HepG2 (cell line): ENCODE data around the gene SSBP4. TPM values are rescaled to one million over a fixed set of nuclear protein-coding genes. Genes with fewer than 3 reads are reported as not detected.
A peak's percentile ranks its signal among the peaks of the same experiment; 100 is the strongest.

ENCODE experiments used
- AKAP8 ChIP-seq: sonication (generic); formaldehyde crosslinking; IDR thresholded peaks from 2 replicates; pipeline ENCODE4 v1.5.1; 2020; ENCODE audit warnings: mild to moderate bottlenecking, missing genetic modification reagents
- CAMTA2 ChIP-seq: sonication (generic); formaldehyde crosslinking; IDR thresholded peaks from 2 replicates; pipeline ENCODE4 v1.4.0; 2020; ENCODE audit warnings: mild to moderate bottlenecking, missing genetic modification reagents, borderline replicate concordance
- DMAP1 ChIP-seq: IDR thresholded peaks from 2 replicates; pipeline ENCODE4 v1.6.1; 2016
- FOXA3 ChIP-seq: IDR thresholded peaks from 2 replicates; pipeline ENCODE4 v1.6.1; 2016; ENCODE audit warnings: missing genetic modification reagents, missing compliant biosample characterization
- MEF2D ChIP-seq: sonication (generic); formaldehyde crosslinking; IDR thresholded peaks from 2 replicates; pipeline ENCODE4 v1.5.1; 2020; ENCODE audit warnings: mild to moderate bottlenecking, missing genetic modification reagents
- NONO ChIP-seq, 2 experiments: fragments of 450-650 bp in 1 of 2; sonication (generic) in 1 of 2; formaldehyde crosslinking in 1 of 2; IDR thresholded peaks in 1 of 2; conservative IDR thresholded peaks in 1 of 2; 2 replicates each; pipeline versions ENCODE4 v1.6.1 to v1.8.0; 2017 to 2022; ENCODE audit warnings: mild to moderate bottlenecking in 1 of 2, missing genetic modification reagents in 1 of 2, moderate library complexity in 1 of 2
- POGZ ChIP-seq: sonication (generic); formaldehyde crosslinking; IDR thresholded peaks from 2 replicates; pipeline ENCODE4 v1.4.0; 2020; ENCODE audit warnings: mild to moderate bottlenecking, missing genetic modification reagents
- RFX1 ChIP-seq: fragments of 450-650 bp; IDR thresholded peaks from 2 replicates; pipeline ENCODE4 v1.6.1; 2017
- SUZ12 ChIP-seq: fragments of 150-350 bp; IDR thresholded peaks from 2 replicates; pipeline ENCODE4 v1.6.1; 2014; ENCODE audit warnings: low read depth, low read length
- TBP ChIP-seq: sonication (generic); formaldehyde crosslinking; IDR thresholded peaks from 2 replicates; pipeline ENCODE4 v1.5.0; 2020; ENCODE audit warnings: missing genetic modification reagents
- ZNF430 ChIP-seq: sonication (generic); formaldehyde crosslinking; IDR thresholded peaks from 2 replicates; pipeline ENCODE4 v1.9.0; 2021; ENCODE audit warnings: mild to moderate bottlenecking, missing genetic modification reagents
- polyA plus RNA-seq, 8 experiments: library from polyadenylated mRNA; depleted of rRNA in 3 of 8; stranded (reverse) in 7 of 8; unstranded in 1 of 8; fragments of >200 nt; fragmentation: Illumina TruSeq in 4 of 8; extraction: Trizol in 4 of 8; gene quantifications; 2 replicates each; pipeline versions ENCODE4 v1.2.1 to v1.2.3, GENCODE V29; 2011 to 2016; ENCODE audit warnings: low read depth in 4 of 8, missing spikeins in 1 of 8, mixed read lengths in 1 of 8; ENCODE audit not compliant: insufficient read depth in 1 of 8
- total RNA-seq, 5 experiments: library from RNA; depleted of rRNA; stranded (reverse); fragments of >200 nt; fragmentation: Illumina TruSeq; extraction: Trizol; gene quantifications; 2 replicates each; pipeline ENCODE4 v1.2.3, GENCODE V29; 2016; ENCODE audit warnings: low read depth in 1 of 5
- TF ChIP-seq, protein P1 (sequence below): sonication (generic); formaldehyde crosslinking; IDR thresholded peaks from 2 replicates; pipeline ENCODE4 v1.4.0; 2020; ENCODE audit warnings: missing genetic modification reagents, low read depth, mild to moderate bottlenecking, borderline replicate concordance
- TF ChIP-seq, protein P2 (sequence below): sonication (generic); formaldehyde crosslinking; IDR thresholded peaks from 2 replicates; pipeline ENCODE4 v1.4.0; 2020; ENCODE audit warnings: low read depth, missing genetic modification reagents
- TF ChIP-seq, protein P3 (sequence below): sonication (generic); formaldehyde crosslinking; IDR thresholded peaks from 2 replicates; pipeline ENCODE4 v1.8.0; 2022; ENCODE audit warnings: low read depth, missing genetic modification reagents
- TF ChIP-seq, protein P4 (sequence below): IDR thresholded peaks from 2 replicates; pipeline ENCODE4 v1.6.1; 2012; ENCODE audit warnings: low read depth, low read length, improper control_type of control experiment
- TF ChIP-seq, protein P5 (sequence below): sonication (generic); formaldehyde crosslinking; IDR thresholded peaks from 2 replicates; pipeline ENCODE4 v1.8.0; 2022; ENCODE audit warnings: missing genetic modification reagents, mild to moderate bottlenecking, borderline replicate concordance
- TF ChIP-seq, protein P6 (sequence below): sonication (generic); formaldehyde crosslinking; IDR thresholded peaks from 2 replicates; pipeline ENCODE4 v1.5.0; 2020; ENCODE audit warnings: mild to moderate bottlenecking, missing genetic modification reagents

The SSBP4 gene
- total and polyA plus RNA-seq, 2 of the 13 experiments (the other 11 are each of a cell fraction or from before 2014, with no cell fraction given) = 20.8 to 39.5 TPM

DNA sequence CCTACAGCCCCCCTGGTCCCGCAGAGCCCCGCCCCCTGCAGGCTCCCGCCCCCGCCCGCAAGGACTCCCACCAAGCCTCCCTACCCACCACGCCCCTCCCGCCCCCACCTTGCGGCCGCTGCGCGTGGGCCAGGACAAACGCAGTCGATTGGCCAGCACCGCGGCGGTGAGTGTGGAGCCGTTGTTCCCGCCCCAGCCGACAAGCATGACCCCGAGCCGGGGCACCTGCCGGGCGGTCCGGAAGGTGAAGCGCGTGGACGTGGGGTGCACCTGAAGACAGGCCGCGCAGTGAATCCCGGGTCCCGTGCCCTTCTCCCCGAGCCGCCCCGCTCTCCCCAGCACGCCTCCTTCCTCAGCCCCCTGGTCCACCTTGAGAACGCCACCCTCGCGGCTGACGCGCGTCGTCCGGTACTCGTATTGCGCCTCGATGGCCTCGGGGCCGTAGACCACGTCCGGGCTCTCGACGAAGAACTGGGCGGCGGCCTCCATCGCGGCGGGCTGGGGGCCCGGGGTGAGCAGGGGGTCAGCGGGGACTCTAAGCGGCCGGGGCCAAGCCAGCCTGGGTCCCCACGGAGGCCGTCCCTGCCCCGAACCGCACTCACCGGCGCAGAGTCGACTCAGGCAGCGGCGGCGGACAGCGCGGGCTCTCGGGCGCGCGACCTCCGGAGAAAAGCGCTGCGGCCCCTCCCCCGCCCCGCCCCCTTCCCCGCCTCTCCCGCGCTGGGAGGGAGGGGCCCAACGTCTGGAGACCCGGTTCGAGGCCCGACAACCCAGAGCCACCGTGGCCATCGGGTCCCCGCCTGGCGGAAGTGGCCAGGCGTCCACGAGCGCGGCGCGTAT, 18.5 kb downstream of the SSBP4 start, which contains the start of gene ISYNA1 (continued):
- no peak for TF ChIP-seq POGZ
- no peak for TF ChIP-seq TBP (CRISPR knock-in tag)
- TF ChIP-seq RFX1 = no peak
- TF ChIP-seq, protein P1, sequence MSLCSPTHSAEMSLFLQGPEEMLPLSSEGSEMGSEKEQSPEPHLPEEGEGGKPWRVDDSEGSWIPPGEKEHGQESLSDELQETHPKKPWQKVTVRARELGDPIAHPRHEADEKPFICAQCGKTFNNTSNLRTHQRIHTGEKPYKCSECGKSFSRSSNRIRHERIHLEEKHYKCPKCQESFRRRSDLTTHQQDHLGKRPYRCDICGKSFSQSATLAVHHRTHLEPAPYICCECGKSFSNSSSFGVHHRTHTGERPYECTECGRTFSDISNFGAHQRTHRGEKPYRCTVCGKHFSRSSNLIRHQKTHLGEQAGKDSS (CRISPR knock-in tag) = no peak
- TF ChIP-seq NONO (IDR thresholded peaks at IDR 0.05) = no peak
- TF ChIP-seq NONO (CRISPR knock-in tag; conservative IDR thresholded peaks at IDR 0.05) = no peak
- TF ChIP-seq, protein P2, sequence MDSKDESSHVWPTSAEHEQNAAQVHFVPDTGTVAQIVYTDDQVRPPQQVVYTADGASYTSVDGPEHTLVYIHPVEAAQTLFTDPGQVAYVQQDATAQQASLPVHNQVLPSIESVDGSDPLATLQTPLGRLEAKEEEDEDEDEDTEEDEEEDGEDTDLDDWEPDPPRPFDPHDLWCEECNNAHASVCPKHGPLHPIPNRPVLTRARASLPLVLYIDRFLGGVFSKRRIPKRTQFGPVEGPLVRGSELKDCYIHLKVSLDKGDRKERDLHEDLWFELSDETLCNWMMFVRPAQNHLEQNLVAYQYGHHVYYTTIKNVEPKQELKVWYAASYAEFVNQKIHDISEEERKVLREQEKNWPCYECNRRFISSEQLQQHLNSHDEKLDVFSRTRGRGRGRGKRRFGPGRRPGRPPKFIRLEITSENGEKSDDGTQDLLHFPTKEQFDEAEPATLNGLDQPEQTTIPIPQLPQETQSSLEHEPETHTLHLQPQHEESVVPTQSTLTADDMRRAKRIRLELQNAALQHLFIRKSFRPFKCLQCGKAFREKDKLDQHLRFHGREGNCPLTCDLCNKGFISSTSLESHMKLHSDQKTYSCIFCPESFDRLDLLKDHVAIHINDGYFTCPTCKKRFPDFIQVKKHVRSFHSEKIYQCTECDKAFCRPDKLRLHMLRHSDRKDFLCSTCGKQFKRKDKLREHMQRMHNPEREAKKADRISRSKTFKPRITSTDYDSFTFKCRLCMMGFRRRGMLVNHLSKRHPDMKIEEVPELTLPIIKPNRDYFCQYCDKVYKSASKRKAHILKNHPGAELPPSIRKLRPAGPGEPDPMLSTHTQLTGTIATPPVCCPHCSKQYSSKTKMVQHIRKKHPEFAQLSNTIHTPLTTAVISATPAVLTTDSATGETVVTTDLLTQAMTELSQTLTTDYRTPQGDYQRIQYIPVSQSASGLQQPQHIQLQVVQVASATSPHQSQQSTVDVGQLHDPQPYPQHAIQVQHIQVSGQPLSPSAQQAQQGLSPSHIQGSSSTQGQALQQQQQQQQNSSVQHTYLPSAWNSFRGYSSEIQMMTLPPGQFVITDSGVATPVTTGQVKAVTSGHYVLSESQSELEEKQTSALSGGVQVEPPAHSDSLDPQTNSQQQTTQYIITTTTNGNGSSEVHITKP (CRISPR knock-in tag) = no peak
- TF ChIP-seq CAMTA2 (CRISPR knock-in tag) = no peak
- TF ChIP-seq FOXA3 (CRISPR knock-in tag) = no peak
- 0 out of 2 replicates have a peak, but pooled peaks have one; percentile 12 for TF ChIP-seq DMAP1 (CRISPR knock-in tag)
- TF ChIP-seq, protein P3, sequence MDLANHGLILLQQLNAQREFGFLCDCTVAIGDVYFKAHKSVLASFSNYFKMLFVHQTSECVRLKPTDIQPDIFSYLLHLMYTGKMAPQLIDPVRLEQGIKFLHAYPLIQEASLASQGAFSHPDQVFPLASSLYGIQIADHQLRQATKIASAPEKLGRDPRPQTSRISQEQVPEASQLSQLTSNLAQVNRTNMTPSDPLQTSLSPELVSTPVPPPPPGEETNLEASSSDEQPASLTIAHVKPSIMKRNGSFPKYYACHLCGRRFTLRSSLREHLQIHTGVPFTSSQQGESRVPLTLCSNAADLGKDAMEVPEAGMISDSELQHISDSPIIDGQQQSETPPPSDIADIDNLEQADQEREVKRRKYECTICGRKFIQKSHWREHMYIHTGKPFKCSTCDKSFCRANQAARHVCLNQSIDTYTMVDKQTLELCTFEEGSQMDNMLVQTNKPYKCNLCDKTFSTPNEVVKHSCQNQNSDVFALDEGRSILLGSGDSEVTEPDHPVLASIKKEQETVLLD = 0 out of 2 replicates have a peak, but pooled peaks have one; percentile 41
- TF ChIP-seq MEF2D = no peak
- TF ChIP-seq ZNF430 (CRISPR knock-in tag) = no peak
- TF ChIP-seq, protein P4, sequence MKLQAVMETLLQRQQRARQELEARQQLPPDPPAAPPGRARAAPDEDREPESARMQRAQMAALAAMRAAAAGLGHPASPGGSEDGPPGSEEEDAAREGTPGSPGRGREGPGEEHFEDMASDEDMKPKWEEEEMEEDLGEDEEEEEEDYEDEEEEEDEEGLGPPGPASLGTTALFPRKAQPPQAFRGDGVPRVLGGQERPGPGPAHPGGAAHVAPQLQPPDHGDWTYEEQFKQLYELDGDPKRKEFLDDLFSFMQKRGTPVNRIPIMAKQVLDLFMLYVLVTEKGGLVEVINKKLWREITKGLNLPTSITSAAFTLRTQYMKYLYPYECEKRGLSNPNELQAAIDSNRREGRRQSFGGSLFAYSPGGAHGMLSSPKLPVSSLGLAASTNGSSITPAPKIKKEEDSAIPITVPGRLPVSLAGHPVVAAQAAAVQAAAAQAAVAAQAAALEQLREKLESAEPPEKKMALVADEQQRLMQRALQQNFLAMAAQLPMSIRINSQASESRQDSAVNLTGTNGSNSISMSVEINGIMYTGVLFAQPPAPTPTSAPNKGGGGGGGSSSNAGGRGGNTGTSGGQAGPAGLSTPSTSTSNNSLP = no peak
- TF ChIP-seq SUZ12 = no peak
- TF ChIP-seq, protein P5, sequence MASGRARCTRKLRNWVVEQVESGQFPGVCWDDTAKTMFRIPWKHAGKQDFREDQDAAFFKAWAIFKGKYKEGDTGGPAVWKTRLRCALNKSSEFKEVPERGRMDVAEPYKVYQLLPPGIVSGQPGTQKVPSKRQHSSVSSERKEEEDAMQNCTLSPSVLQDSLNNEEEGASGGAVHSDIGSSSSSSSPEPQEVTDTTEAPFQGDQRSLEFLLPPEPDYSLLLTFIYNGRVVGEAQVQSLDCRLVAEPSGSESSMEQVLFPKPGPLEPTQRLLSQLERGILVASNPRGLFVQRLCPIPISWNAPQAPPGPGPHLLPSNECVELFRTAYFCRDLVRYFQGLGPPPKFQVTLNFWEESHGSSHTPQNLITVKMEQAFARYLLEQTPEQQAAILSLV (CRISPR knock-in tag) = no peak
- TF ChIP-seq, protein P6, sequence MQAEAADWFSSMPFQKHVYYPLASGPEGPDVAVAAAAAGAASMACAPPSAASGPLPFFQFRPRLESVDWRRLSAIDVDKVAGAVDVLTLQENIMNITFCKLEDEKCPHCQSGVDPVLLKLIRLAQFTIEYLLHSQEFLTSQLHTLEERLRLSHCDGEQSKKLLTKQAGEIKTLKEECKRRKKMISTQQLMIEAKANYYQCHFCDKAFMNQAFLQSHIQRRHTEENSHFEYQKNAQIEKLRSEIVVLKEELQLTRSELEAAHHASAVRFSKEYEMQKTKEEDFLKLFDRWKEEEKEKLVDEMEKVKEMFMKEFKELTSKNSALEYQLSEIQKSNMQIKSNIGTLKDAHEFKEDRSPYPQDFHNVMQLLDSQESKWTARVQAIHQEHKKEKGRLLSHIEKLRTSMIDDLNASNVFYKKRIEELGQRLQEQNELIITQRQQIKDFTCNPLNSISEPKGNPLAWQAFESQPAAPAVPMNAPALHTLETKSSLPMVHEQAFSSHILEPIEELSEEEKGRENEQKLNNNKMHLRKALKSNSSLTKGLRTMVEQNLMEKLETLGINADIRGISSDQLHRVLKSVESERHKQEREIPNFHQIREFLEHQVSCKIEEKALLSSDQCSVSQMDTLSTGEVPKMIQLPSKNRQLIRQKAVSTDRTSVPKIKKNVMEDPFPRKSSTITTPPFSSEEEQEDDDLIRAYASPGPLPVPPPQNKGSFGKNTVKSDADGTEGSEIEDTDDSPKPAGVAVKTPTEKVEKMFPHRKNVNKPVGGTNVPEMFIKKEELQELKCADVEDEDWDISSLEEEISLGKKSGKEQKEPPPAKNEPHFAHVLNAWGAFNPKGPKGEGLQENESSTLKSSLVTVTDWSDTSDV (CRISPR knock-in tag) = no peak; the same call in 1 of the 2 replicates
- no peak for TF ChIP-seq AKAP8
